Stimulated activated naive CD8-positive, alpha-beta T cell treated with anti-CD3 and anti-CD28 coated beads, Interleukin-15, Interleukin-2, amounts not matched to agents 100 U/mL and 50 U/mL, for 24 hours (primary cell): ENCODE data around the gene IL2RA.
A peak's percentile ranks its signal among the peaks of the same experiment; 100 is the strongest.
"Not testable (repeated sequence)": the region's sequence is repeated elsewhere in the genome, so short reads cannot be mapped to it uniquely, and the experiment has no call there.

Source experiments
- ATAC-seq: fragments of 150-1000 bp; cut with Tn5 transposase; one replicate; pipeline ENCODE4 v1.10.0; 2021
- DNase-seq: peaks from one replicate; pipeline ENCODE4 v3.0.0; 2021

IL2RA gene

GRCh38 chr10:6058682-6059475 is 3.3 kb downstream of the IL2RA start:
- peak; percentile 36 for DNase-seq
- peak; percentile 48 for ATAC-seq

DNA sequence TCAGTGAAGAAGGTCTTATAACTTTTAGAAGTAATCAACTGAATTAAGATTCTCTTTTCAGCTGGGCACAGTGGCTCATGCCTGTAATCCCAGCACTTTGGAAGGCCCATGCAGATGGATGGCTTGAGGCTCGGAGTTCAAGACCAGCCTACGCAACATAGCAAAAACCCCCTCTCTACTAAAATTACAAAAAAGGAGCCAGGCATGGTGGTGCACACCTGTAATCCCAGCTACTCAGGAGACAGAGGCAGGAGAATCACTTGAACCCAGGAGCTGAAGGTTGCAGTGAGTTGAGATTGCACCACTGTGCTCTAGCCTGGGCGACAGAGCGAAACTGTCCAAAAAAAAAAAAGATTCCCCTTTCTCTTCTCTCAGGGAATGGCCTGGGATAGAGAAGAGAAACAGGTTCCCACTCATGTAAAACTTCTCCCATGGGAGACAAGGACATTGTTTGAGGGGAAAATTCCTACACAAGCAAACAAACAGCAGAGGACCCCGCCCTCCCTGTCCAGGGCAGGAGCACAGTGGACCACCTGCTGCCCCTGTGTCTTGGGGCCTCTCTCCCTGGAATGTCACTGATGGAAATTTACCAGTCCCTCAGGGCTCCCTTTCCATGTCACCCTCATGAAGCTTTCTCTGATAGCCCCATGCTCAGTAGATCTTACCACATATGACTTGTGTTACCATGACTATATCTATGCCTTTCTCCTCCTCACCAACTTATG is 5.6 kb downstream of the IL2RA start:
- ATAC-seq (no peak), DNase-seq (peak; percentile 12)

DNA sequence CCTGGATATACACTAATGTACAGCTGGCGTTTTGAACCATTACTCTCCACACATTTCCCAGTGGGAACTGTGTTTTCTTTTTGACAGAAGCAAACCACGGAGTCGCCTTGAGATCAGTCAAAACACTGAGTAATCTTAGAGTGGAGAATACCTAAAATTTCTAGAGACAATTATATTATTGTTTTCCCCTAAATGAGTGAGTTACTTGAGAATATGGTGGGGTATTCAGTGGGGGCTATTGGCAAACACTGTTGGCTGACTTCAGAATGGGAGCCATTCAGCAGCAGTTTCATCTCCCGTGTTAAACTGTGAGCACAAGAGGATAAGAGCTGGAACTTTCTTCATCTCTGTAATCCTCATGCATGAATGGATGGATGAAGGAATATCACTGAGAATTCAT is 6.2 kb downstream of the IL2RA start:
- DNase-seq (peak; percentile 3), ATAC-seq (no peak)

- no peak for ATAC-seq
- DNase-seq, result no peak
Measured at GRCh38 chr10:6054884-6055283, 7.3 kb downstream of the IL2RA start.

- ATAC-seq, result no peak
- peak; percentile 53 for DNase-seq
Measured at GRCh38 chr10:6053816-6054631, 8.1 kb downstream of the IL2RA start.

GRCh38 chr10:6053303-6053702 is 8.9 kb downstream of the IL2RA start:
- no peak for ATAC-seq
- DNase-seq, result no peak

DNA sequence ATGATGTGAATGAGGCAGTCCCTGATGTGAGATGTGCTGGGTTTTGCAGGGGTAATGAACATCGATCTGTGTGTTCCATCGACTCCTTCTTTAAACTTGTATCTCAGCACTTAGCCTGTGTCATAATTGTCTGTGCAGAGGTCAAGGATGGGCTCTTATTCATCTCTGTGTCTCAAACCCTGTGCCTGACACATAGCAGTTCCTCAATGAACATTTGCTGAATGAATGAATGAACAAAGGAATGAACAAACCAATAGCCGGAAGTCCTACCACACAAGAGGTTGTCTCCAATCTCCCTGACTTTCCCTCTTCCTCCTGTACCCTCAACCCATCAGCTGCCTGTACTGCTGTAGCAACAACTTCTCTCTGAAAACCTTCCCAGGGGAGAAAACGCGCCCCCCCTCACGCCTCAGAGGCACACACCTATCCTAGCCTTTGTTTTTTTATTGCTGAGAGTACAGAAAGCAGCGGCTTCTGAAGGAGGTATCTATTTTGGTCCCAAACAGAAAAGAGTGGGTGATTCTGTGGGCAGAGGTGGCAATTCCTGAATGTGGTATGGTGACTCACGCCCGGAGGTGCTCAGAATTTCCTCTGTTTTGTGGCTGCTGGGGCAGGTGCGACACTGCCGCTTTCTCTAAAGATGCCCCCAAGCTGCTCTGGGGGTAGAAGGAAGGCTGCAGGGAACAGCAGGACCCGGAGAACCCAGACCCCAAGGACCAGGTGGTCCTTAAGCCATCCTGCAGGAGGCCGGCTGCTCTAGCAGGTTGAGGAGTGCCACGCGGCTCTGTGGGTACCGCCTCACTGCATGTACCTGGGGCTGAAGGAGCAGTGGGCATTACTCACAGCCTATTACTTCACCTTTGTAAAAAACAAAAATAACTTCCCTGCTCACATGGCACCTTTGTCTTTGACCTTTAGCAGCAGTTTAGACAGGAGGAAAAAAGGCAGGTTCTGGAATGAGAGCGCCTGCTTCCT is 9.6 kb downstream of the IL2RA start:
- DNase-seq (peak; percentile 84), ATAC-seq (peak; percentile 63)

DNA sequence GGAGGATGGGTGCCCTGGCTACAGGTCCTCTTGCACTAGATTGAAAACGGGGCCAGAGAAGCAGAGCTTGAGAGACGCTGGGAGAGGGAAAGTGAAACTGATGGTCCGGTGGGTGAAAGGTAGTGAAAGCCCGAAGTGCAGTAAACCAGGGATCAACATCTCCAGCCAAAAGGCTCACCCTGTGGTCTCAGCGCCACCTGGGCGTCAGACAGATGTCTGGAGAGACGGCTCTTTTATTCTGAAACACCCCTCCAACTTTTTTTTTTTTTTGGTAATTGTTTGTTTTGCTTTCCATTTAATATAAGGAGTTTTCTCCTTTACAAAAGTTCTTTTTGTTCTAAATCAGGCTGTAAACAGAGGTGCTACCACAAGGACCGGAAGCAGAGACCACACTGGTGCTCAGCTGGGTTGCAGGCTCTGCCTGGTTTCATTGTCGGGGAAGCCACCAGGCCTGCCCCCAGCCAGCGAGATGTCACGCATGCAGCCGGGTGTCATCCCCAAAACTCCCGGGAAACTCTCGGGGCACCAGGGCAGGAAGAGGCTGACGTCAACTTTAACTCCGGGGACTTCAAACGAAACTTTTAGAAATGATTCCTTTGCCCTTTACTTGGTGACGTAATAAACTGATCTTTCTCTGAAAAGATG is 11.2 kb downstream of the IL2RA start:
- ATAC-seq, result peak; percentile 65
- peak; percentile 92 for DNase-seq

GRCh38 chr10:6049031-6049400 is 13.2 kb downstream of the IL2RA start:
- DNase-seq (no peak), ATAC-seq (no peak)

- DNase-seq (peak; percentile 5), ATAC-seq (no peak)
Measured at GRCh38 chr10:6048281-6049030, 13.7 kb downstream of the IL2RA start.

DNA sequence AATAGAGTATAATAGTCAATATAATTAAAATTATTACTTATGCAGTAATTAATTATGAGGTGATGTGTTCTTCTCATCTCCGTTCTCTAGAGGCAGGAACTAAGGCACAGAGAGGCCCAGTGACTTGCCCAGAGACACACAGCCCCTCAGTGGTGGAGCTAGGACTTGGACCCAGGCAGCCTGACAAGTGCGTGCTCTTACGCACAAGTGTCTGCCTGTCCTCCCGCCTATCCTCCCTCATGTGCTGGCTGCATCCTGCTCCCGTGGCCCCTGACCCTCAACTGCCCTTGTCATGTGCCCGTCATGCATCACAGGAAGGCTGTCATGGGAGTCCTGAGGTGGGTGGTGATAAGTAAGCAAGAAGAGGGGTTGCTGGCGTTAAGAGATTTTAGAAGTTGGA is 14.3 kb downstream of the IL2RA start:
- peak; percentile 36 for DNase-seq
- no peak for ATAC-seq

GRCh38 chr10:6046773-6047611 is 15.2 kb downstream of the IL2RA start:
- no peak for DNase-seq

GRCh38 chr10:6045878-6046772 is 16.0 kb downstream of the IL2RA start:
- DNase-seq (peak; percentile 31), ATAC-seq (no peak)

More at GRCh38 chr10:6046773-6047611, 15.2 kb downstream of the IL2RA start:
- ATAC-seq, result no peak

DNA sequence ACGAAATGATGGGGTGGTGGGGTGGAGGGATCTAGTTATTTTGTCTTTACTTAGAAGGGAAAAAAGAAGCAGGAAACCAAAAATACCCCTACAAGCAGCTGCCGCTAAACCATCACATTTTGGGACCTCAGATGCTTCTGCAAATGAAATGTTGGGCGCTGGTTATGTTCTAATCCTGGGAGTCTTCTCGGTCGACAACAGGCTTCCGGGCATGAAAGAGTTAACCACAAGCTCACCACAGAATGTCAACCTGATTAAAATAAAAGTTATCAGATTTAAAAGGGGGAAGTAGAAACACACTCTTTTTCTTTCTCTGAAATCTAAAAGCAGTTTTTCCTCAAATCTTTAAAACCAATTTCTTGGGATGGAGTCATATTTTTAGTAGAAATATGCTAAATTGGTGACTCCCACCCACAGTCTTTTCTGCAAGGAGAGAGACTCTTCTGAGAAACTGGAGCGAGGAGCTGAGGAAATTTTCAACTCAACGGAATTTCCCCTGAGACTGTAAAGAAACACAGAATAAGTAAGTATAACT is 16.8 kb downstream of the IL2RA start:
- DNase-seq, result peak; percentile 55
- ATAC-seq, result peak; percentile 48

DNA sequence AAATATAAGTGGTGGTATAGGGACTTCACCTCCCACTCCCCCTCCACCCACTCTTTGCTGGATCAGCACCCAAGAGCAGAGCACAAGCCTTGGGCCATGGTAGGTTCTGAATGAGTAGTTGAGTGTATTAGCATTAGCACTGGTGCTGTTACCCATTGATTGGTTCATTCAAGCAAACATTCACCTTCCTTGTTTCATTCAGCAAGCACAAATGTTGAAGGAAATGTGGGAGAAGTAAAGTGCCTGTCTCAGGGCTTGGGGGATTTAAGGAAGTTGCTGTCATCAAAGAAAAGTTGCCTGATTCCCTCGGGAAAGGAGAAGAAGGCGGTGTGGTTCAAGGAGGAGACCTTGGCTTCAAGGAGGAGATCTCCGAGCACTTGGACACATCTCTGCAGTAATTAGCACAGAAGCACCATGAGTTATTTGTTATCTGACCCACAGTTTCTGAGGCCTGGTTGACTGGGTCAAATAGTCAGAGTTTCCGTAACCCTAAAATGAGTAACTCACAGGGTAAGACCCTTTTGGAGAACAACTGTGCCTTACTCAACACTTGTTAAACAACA is 17.3 kb downstream of the IL2RA start:
- DNase-seq (peak; percentile 30), ATAC-seq (peak; percentile 78)

DNA sequence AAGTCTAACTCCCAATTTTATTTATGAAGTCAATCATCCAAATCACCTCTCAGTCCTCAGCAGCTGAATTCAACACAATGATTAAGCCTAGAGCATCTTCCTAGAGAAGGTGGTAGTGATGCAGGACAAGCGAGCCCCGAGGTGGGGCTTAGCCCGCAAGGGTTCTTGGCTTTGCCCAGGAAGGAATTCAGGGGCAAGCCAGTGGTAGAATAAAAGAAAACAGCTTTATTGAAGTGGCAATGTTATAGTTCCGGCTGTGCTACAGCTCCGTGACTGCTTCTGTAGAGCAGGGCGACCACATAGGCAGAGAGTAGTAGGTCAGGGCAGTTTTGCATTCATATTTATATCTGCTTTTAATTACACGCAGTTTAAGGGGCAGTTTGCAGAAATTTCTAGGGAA is 18.1 kb downstream of the IL2RA start:
- ATAC-seq (no peak), DNase-seq (peak; percentile 6)

GRCh38 chr10:6043377-6043776 is 18.8 kb downstream of the IL2RA start:
- ATAC-seq, DNase-seq: not testable (repeated sequence)

DNA sequence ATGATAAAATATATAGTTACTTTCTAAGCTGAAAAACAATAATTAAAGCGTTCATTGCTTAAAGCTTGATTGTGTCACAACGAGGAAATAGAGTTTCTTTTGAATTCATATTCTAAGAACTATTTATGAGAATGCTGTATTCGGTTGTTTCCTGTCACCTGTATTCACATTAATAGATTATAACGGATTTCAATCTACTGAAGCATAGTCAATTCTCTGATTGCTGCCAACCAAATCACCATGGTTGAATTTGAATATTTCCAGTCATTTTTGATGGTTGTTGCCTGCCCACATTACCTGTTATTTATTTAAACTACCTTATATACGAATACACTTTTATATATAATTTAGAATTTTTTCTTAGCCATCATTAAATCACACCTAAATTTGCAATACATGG is 22.0 kb downstream of the IL2RA start:
- no peak for DNase-seq
- ATAC-seq, result no peak
